ENCODE results near the gene TMOD1.

DNA sequence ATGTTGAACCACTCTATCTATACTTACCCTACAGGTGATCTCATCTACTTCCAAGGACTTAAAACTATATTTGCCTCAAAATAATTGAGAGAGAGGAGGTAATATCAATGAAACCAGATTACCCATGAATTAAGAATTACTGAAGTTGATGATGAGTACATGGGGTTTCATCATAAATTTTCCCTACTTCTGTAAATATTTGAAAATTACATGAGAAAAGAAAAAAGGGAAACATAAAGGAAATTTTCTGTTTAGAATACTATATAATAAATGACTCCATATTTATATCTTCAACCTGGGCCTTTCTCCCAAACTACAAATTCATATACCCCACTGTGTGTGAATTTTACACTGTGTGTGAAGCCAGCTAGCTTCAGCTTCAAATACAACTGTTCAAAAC is 129.1 kb downstream of the TMOD1 start:
- TF ChIP-seq HCFC1 (IDR thresholded peaks at IDR 0.05; ENCODE audit: low read depth, low read length), result no peak
- TF ChIP-seq ZNF720 (CRISPR knock-in tag; IDR thresholded peaks at IDR 0.05), result no peak
- no peak for TF ChIP-seq EZH2 (conservative IDR thresholded peaks at IDR 0.05; ENCODE audit: low read depth, low read length)
- no peak for TF ChIP-seq TEAD2 (CRISPR knock-in tag; IDR thresholded peaks at IDR 0.05)
- no peak for TF ChIP-seq ZNF703 (CRISPR knock-in tag; IDR thresholded peaks at IDR 0.05; ENCODE audit: borderline replicate concordance)
- no peak for TF ChIP-seq POLR2AphosphoS2 (IDR thresholded peaks at IDR 0.05; ENCODE audit: low read depth, low read length)
- TF ChIP-seq ZZZ3 (CRISPR knock-in tag; IDR thresholded peaks at IDR 0.05; ENCODE audit: borderline replicate concordance), result no peak
- no peak for TF ChIP-seq HDAC6 (IDR thresholded peaks at IDR 0.05; ENCODE audit: low read depth, low read length)
- no peak for TF ChIP-seq CTCF (CRISPR knock-in tag; IDR thresholded peaks at IDR 0.05)
- TF ChIP-seq, protein P1, sequence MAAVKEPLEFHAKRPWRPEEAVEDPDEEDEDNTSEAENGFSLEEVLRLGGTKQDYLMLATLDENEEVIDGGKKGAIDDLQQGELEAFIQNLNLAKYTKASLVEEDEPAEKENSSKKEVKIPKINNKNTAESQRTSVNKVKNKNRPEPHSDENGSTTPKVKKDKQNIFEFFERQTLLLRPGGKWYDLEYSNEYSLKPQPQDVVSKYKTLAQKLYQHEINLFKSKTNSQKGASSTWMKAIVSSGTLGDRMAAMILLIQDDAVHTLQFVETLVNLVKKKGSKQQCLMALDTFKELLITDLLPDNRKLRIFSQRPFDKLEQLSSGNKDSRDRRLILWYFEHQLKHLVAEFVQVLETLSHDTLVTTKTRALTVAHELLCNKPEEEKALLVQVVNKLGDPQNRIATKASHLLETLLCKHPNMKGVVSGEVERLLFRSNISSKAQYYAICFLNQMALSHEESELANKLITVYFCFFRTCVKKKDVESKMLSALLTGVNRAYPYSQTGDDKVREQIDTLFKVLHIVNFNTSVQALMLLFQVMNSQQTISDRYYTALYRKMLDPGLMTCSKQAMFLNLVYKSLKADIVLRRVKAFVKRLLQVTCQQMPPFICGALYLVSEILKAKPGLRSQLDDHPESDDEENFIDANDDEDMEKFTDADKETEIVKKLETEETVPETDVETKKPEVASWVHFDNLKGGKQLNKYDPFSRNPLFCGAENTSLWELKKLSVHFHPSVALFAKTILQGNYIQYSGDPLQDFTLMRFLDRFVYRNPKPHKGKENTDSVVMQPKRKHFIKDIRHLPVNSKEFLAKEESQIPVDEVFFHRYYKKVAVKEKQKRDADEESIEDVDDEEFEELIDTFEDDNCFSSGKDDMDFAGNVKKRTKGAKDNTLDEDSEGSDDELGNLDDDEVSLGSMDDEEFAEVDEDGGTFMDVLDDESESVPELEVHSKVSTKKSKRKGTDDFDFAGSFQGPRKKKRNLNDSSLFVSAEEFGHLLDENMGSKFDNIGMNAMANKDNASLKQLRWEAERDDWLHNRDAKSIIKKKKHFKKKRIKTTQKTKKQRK (IDR thresholded peaks at IDR 0.05; ENCODE audit: low read length), result no peak
- TF ChIP-seq ZNF549 (CRISPR knock-in tag; IDR thresholded peaks at IDR 0.05), result no peak
- no peak for TF ChIP-seq TAF1 (CRISPR knock-in tag; IDR thresholded peaks at IDR 0.05)
- TF ChIP-seq ZNF335 (CRISPR knock-in tag; IDR thresholded peaks at IDR 0.05), result no peak
- no peak for TF ChIP-seq RAD51 (IDR thresholded peaks at IDR 0.05; ENCODE audit: borderline replicate concordance)
